G401 (cell line): ENCODE results near the gene HPDL. TPM values are rescaled to one million over a fixed set of nuclear protein-coding genes. Genes with fewer than 3 reads are reported as not detected.
"Not testable (repeated sequence)": the region's sequence is repeated elsewhere in the genome, so short reads cannot be mapped to it uniquely, and the experiment has no call there.

Source experiments
- DNase-seq: peaks from one replicate; pipeline ENCODE4 v3.0.0-alpha.2; 2015; ENCODE audit warnings: low spot score
- in situ Hi-C: cut with HindIII; loops from 2 replicates; pipeline ENCODE4 v1.10.0; 2016; ENCODE audit warnings: low sequenced_read_pairs, mixed read lengths
- total RNA-seq: library from RNA; depleted of rRNA; stranded (reverse); fragments of >200 nt; shearing (Covaris generic); gene quantifications from 2 replicates; pipeline ENCODE4 v1.2.3, GENCODE V29; 2014; rRNA removed

Gene HPDL
- total RNA-seq = not detected in 2 replicates

GRCh38 chr1:45326627-45327623 is at the start of gene HPDL:
Gene HPDL (plus strand): TSS chr1:45326895. CDS start chr1:45327149, 254 bp downstream.
- in situ Hi-C loops = no loop called here
- peak; percentile 69 for DNase-seq

- in situ Hi-C loops = no loop called here
- DNase-seq = no peak
Measured at GRCh38 chr1:45282351-45282750, 44.3 kb upstream of the HPDL start.

- DNase-seq, in situ Hi-C loops: not testable (repeated sequence)
Measured at GRCh38 chr1:45284858-45285257, 41.8 kb upstream of the HPDL start.

DNA sequence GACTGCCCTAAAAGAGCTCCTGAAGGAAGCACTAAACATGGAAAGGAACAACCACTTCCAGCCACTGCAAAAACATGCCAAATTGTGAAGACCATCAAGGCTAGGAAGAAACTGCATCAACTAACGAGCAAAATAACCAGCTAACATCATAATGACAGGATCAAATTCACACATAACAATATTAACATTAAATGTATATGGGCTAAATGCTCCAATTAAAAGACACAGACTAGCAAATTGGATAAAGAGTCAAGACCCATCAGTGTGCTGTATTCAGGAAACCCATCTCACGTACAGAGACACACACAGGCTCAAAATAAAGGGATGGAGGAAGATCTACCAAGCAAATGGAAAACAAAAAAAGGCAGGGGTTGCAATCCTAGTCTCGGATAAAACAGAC is 40.2 kb upstream of the HPDL start:
- in situ Hi-C loops, DNase-seq: not testable (repeated sequence)

- DNase-seq, in situ Hi-C loops: not testable (repeated sequence)
Measured at GRCh38 chr1:45291002-45291401, 35.7 kb upstream of the HPDL start.

DNA sequence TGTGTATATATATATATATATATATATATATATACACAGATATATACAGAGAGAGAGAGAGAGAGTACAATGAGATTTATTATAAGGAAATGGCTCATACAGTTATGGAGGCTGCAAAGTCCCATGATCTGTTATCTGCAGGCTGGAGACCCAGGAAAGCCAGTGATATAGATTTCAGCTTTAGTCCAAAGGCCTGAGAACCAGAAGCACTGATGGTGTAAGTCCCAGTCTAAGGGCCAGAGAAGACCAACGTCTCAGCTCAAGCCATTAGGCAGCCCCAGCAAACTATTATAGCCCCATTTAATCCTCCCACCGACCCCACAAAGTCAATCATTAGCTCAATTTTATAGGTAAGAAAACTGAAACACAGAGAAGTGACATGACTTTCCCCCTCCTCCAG is 35.0 kb upstream of the HPDL start:
- no peak for DNase-seq
- in situ Hi-C loops = no loop called here

- no peak for DNase-seq
- in situ Hi-C loops = no loop called here
Measured at GRCh38 chr1:45297666-45298356, 28.9 kb upstream of the HPDL start.

DNA sequence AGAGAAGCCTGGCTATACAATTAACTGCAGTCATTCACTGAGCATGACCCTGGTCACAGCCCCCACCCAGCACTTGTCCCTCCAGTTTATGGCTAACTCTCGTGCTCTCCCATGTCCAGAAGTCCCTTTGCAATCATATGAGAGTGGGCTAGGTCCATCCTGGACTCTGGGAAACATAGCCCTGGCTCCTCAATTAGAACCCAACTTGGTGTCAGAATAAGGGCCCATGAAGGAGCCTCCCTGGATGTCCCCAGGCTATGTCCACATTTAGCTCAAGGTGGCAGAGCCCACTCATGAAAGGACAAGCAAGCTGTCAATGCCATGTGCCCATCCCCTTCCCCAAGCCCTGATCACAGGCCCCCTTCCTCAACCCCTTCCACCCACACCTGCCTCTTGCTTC is 27.4 kb upstream of the HPDL start:
- no peak for DNase-seq
- in situ Hi-C loops = no loop called here

GRCh38 chr1:45299981-45300668 is 26.6 kb upstream of the HPDL start:
- in situ Hi-C loops = no loop called here
- DNase-seq = peak; percentile 88

DNA sequence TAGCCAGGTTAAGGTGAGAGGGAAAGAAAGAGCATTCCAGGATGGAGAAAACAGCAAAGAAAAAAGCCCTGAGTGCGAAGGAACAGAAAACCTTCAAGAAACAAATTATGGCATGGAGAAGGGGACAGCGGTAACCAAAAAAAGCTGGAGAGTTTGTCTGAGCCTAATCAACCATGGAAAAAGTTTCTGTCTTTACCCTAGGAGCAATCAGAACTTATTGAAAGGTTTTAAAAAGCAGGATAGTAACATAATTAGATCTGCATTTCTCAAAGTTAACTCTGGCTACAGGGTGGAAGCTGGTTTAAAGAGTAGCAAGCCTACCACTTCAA is 26.1 kb upstream of the HPDL start:
- no peak for DNase-seq
- in situ Hi-C loops = no loop called here

DNA sequence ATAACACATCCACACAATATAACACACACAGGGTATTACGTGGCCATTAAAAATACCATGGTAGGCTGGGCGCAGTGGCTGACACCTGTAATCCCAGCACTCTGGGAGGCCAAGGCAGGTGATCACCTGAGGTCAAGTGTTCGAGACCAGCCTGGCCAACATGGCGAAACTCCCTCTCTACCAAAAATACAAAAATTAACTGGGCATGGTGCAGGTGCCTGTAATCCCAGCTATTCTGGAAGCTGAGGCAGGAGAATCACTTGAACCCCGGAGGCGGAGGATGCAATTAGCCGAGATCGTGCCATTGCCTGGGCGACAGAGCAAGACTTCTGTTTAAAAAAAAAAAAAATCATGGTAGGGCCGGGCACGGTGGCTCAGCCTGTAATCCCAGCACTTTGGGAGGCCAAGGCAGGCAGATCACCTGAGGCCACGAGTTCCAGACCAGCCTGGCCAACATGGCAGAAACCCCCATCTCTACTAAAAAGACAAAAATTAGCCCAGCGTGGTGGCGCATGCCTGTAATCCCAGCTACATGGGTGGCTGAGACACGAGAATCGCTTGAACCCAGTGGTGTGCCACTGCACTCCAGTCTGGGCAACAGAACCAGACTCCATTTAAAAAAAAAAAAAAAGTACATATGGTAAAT is 24.1 kb upstream of the HPDL start:
- no peak for DNase-seq
- in situ Hi-C loops = no loop called here

- DNase-seq = peak; percentile 98
- in situ Hi-C loops = no loop called here
Measured at GRCh38 chr1:45303520-45304310, 23.0 kb upstream of the HPDL start.

- in situ Hi-C loops = no loop called here
- DNase-seq = peak; percentile 4
Measured at GRCh38 chr1:45304311-45305081, 22.2 kb upstream of the HPDL start.

- no peak for DNase-seq
- in situ Hi-C loops = no loop called here
Measured at GRCh38 chr1:45305231-45305630, 21.5 kb upstream of the HPDL start.

DNA sequence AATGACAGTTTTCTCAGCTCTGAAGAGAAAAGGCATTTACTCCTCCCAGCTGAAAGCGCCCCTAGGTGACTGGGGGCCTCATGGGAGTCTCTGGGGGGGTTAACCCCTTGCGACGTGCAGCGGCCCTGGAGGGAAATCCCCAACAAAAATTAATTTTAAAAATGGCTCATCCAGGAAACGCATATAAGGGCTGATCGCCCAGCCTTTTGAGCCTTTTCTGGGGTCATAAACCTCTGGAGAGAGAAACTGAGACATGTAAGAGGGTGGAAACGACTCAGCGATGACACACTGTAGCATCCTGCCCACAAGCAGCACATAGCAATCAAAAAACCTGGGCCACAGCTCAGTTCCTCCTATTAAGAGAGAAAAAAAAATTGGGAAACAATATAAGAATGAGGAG is 20.4 kb upstream of the HPDL start:
- in situ Hi-C loops = no loop called here
- DNase-seq = no peak

GRCh38 chr1:45306905-45307304 is 19.8 kb upstream of the HPDL start:
- DNase-seq = no peak
- in situ Hi-C loops = no loop called here

- in situ Hi-C loops = no loop called here
- DNase-seq = no peak
Measured at GRCh38 chr1:45314266-45314665, 12.4 kb upstream of the HPDL start.

DNA sequence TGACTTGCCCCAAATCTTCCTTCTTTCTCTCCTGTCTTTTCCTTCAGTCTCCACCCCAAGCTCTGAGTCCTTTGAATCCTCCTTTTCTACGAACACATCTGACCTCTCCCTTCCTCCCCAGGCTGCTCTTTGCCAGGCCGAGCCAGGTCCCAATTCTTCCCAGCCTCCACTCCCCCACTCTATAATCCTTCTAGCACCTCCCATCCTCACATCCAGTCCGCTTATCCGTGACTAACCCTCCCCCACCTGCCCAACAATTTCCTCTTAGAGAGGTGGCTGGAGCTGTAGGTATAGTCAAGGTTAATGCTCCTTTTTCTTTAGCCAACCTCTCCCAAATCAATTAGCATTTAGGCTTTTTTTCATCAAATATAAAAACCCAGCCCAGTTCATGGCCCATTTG is 9.5 kb upstream of the HPDL start:
- in situ Hi-C loops = no loop called here
- DNase-seq = no peak
